NB4 (cell line): ENCODE results near the gene ZDHHC18.

Source experiments
- CTCF ChIP-seq: IDR thresholded peaks from one replicate; pipeline ENCODE4 v1.5.1; 2012; ENCODE audit warnings: low read depth, low read length
- POLR2A ChIP-seq: IDR thresholded peaks from 2 replicates; pipeline ENCODE4 v1.6.1; 2011; ENCODE audit warnings: mild to moderate bottlenecking; ENCODE audit not compliant: insufficient read length; ENCODE audit errors: extremely low read depth

- no peak for TF ChIP-seq CTCF
- peak; percentile 84 for TF ChIP-seq POLR2A
Observed at GRCh38 chr1:26864610-26865480, 38.4 kb downstream of the ZDHHC18 start.
